ENCODE data around the gene SAT2. TPM values are rescaled to one million over a fixed set of nuclear protein-coding genes. Genes with fewer than 3 reads are reported as not detected.
"Not testable (repeated sequence)": the region's sequence is repeated elsewhere in the genome, so short reads cannot be mapped to it uniquely, and the experiment has no call there.

SAT2 gene
- 33.2 TPM for total RNA-seq

GRCh38 chr17:7627250-7628121, at the start of gene SAT2:
Gene SAT2, minus strand, starts transcription at chr17:7627821. Its CDS starts 186 bp downstream, at chr17:7627635.
- DNase-seq = peak; percentile 98

GRCh38 chr17:7676533-7676932, 48.9 kb upstream of the SAT2 start:
- no peak for DNase-seq

DNA sequence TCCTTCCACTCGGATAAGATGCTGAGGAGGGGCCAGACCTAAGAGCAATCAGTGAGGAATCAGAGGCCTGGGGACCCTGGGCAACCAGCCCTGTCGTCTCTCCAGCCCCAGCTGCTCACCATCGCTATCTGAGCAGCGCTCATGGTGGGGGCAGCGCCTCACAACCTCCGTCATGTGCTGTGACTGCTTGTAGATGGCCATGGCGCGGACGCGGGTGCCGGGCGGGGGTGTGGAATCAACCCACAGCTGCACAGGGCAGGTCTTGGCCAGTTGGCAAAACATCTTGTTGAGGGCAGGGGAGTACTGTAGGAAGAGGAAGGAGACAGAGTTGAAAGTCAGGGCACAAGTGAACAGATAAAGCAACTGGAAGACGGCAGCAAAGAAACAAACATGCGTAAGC, 47.3 kb upstream of the SAT2 start:
- DNase-seq = no peak

DNA sequence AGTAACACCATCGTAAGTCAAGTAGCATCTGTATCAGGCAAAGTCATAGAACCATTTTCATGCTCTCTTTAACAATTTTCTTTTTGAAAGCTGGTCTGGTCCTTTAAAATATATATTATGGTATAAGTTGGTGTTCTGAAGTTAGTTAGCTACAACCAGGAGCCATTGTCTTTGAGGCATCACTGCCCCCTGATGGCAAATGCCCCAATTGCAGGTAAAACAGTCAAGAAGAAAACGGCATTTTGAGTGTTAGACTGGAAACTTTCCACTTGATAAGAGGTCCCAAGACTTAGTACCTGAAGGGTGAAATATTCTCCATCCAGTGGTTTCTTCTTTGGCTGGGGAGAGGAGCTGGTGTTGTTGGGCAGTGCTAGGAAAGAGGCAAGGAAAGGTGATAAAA, 45.6 kb upstream of the SAT2 start:
- no peak for DNase-seq

DNA sequence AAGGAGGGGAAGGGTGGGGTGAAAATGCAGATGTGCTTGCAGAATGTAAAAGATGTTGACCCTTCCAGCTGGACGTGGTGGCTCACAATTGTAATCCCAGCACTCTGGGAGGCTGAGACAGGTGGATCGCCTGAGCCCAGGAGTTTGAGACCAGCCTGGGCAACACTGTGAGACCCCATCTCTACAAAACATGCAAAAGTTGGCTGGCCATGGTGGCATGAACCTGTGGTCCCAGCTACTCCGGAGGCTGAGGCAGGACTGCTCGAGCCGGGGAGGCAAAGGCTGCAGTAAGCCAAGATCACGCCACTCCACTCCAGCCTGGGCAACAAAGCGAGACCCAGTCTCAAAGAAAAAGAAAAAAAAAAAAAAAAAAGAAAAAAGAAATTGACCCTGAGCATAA, 40.9 kb upstream of the SAT2 start:
- DNase-seq = no peak

- DNase-seq = peak; percentile 73
Observed at GRCh38 chr17:7667656-7668406, 40.2 kb upstream of the SAT2 start.

- DNase-seq = peak; percentile 50
Observed at GRCh38 chr17:7656958-7657609, 29.5 kb upstream of the SAT2 start.

DNA sequence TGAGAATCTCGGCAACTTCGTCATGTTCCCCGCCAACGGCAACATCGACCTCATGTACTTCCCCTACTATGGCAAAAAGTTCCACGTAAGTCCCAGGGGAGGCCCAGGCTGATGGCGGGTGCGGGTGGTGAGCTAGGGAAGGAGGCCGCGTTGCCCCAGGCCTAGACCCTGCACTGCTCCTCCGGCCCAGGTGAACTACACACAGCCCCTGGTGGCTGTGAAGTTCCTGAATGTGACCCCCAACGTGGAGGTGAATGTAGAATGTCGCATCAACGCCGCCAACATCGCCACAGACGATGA, 27.9 kb upstream of the SAT2 start:
- no peak for DNase-seq

- no peak for DNase-seq
Observed at GRCh38 chr17:7654832-7655540, 27.4 kb upstream of the SAT2 start.

- no peak for DNase-seq
Observed at GRCh38 chr17:7652388-7653356, 25.1 kb upstream of the SAT2 start.

GRCh38 chr17:7651665-7652387, 24.2 kb upstream of the SAT2 start:
- peak; percentile 86 for DNase-seq

GRCh38 chr17:7651097-7651664, 23.6 kb upstream of the SAT2 start:
- no peak for DNase-seq

- DNase-seq = peak; percentile 87
Observed at GRCh38 chr17:7650509-7651096, 23.0 kb upstream of the SAT2 start, which contains the start of gene ATP1B2. Gene ATP1B2, plus strand, starts transcription at chr17:7650926. Its CDS starts 593 bp downstream, at chr17:7651519.

GRCh38 chr17:7647018-7647417, 19.4 kb upstream of the SAT2 start:
- DNase-seq = no peak

DNA sequence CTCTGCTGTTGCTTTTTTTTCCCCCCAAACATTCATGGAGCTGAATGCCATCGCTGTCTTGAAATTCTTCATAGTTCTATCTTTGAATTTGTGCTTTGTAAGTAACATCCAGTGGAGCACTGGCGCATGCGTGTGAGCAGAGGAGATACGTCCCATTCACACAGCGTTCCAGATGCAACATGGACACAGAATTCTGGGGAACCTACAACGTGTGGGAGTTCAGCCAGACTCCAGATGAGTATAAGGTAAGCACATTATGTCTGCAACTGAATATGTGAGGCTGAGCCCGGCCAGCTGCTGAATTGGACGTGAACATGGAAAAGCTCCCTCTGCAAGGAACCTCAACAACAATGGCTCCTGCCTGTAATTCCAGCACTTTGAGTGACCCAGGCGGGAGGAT, 18.8 kb upstream of the SAT2 start:
- DNase-seq = peak; percentile 68

- no peak for DNase-seq
Observed at GRCh38 chr17:7644775-7645174, 17.2 kb upstream of the SAT2 start.

DNA sequence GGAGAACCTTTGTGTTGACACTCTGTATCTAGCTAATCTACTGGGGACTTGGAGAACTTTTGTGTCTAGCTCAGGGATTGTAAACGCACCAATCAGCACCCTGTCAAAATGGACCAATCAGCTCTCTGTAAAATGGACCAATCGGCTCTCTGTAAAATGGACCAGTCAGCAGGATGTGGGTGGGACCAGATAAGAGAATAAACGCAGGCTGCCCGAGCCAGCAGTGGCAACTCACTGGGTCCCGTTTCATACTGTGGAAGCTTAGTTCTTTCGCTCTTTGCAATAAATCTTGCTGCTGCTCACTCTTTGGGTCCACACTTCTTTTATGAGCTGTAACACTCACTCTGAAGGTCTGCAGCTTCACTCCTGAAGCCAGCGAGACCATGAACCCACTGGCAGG, 14.0 kb upstream of the SAT2 start:
- not testable (repeated sequence) for DNase-seq

- DNase-seq = no peak
Observed at GRCh38 chr17:7640783-7641182, 13.2 kb upstream of the SAT2 start.

DNA sequence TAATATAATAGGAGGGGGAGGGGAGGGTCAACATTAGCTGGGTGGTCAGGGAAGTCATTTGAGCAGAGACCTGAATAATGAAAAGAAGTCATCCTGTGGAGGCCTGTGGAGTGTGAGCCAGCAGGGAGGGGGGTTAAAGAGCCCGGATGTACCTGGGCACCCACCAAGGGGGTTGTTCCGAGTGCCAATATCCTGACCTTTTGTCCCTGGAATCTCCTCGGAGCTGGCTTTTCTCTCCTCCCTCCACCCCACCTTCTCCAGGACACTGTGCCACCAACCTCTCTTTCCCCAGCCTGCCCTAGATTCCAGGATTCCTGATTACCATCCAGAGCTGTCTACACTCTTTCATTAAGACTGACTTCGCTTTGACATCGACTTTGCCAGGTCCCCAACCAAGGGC, 8.5 kb upstream of the SAT2 start:
- no peak for DNase-seq

- DNase-seq = peak; percentile 83
Observed at GRCh38 chr17:7634384-7634783, 6.8 kb upstream of the SAT2 start.
